ENCODE results near the gene ENTPD8.
"Not testable (repeated sequence)": the region's sequence is repeated elsewhere in the genome, so short reads cannot be mapped to it uniquely, and the experiment has no call there.

The ENTPD8 gene

GRCh38 chr9:137477778-137478612 lies 36.8 kb upstream of the ENTPD8 start:
- DNase-seq (ENCODE audit: low read depth, low spot score) = no peak
- H3K4me3 ChIP-seq (ENCODE audit: low read length) = no peak overlapping the region

- DNase-seq (ENCODE audit: low read depth, low spot score) = no peak
- H3K4me3 ChIP-seq (ENCODE audit: low read length) = no peak overlapping the region
These were observed 35.7 kb upstream of the ENTPD8 start for GRCh38 chr9:137476856-137477255.

GRCh38 chr9:137475666-137476065 lies 34.5 kb upstream of the ENTPD8 start:
- no peak overlapping the region for H3K4me3 ChIP-seq (ENCODE audit: low read length)
- no peak for DNase-seq (ENCODE audit: low read depth, low spot score)

DNA sequence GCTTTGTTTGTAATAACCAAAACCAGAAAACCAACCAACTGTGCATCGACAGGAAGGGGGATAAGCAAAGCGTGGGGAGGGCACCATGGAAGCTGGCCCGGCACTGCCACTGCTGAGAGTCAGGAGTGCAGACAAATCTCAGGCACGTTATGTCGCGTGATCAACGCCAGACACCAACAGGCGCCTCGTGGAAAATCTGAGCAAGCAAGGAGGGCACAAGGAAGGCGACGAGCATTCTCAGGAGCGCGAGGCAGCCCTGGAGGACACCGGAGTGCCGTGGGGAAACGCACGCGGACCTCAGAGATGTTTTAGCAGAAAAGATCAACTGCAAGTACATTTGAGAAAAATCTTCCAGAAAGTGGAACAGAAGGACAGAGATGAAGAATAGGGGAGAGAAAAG lies 33.1 kb upstream of the ENTPD8 start:
- DNase-seq (ENCODE audit: low read depth, low spot score) = no peak

GRCh38 chr9:137470785-137471184 lies 29.6 kb upstream of the ENTPD8 start:
- DNase-seq (ENCODE audit: low read depth, low spot score) = peak; percentile 47
- H3K4me3 ChIP-seq (ENCODE audit: low read length) = no peak overlapping the region

More for the DNA sequence above, 33.1 kb upstream of the ENTPD8 start:
- no peak overlapping the region for H3K4me3 ChIP-seq (ENCODE audit: low read length)

DNA sequence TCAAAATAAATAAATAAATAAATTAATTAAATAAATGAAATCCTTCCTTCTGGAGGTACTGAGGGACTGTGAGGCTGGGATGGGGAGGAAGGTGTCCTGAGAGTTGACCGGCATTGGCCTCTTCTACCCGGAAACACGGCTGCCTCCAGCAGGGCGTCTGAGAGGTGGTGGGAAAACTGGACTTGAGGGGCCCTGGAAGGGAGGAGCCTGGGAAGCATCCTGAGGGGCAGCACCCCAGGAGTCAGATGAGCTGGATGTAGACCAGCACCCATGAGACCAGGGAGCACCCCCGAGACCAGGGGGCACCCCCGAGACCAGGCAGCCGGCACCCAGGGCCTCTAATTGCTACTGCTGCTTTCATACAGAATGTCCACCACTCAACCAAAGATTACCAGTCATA lies 26.7 kb upstream of the ENTPD8 start:
- DNase-seq (ENCODE audit: low read depth, low spot score) = no peak
- no peak overlapping the region for H3K4me3 ChIP-seq (ENCODE audit: low read length)

GRCh38 chr9:137467161-137467581 lies 26.0 kb upstream of the ENTPD8 start:
- DNase-seq (ENCODE audit: low read depth, low spot score) = no peak
- no peak overlapping the region for H3K4me3 ChIP-seq (ENCODE audit: low read length)

DNA sequence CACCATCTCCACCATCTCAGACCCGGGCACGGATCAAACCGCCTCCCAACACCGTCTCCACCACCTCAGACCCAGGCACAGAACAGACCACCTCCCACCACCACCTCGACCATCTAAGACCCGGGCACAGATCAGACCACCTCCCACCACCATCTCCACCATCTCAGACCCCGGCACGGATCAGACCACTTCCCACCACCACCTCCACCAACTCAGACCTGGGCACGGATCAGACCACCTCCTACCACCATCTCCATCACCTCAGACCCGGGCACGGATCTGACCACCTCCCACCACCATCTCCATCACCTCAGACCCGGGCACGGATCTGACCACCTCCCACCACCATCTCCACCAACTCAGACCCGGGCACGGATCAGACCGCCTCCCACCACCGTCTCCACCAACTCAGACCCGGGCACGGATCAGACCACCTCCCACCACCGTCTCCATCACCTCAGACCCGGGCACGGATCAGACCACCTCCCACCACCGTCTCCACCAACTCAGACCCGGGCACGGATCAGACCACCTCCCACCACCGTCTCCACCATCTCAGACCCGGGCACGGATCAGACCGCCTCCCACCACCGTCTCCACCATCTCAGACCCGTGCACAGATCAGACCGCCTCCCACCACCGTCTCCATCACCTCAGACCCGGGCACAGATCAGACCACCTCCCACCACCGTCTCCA lies 25.4 kb upstream of the ENTPD8 start:
- DNase-seq (ENCODE audit: low read depth, low spot score); H3K4me3 ChIP-seq (ENCODE audit: low read length): not testable (repeated sequence)

- no peak for DNase-seq (ENCODE audit: low read depth, low spot score)
- no peak overlapping the region for H3K4me3 ChIP-seq (ENCODE audit: low read length)
These were observed 24.7 kb upstream of the ENTPD8 start for GRCh38 chr9:137465720-137466388.

DNA sequence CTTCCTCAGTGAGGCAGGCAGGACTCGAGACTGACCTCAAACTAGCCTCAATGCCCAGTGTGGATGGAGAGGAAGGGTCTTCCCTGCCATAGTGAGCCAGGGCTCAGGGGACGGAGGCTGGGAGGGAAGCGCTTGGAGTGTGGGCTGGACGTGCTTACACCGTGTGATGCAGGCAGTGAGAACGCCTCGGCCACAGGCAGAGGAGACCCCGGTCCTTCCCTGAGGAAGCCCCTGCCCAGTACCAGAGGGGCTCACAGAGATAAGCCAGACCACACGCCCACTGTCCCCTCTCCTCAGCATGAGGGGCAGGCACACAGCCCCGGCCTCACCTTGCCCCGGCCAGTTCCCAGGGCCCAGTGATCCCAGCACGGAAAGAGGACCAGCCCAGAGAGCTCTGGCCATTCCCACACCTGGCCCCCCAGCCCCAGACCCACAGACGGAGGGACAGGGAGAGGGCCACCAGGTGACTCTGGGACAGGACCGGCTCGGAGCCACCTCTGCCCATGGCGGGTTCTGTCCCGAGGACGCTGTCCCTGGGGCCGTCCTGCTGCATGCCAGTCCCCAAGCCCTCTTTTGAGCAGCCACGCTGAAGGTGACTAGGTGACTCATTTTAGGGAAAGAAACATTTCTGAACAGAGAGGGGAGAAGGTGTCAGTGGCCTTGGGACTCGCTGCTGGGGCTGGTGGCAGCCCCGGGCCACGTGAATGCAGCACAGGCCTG lies 24.0 kb upstream of the ENTPD8 start:
- no peak for DNase-seq (ENCODE audit: low read depth, low spot score)

GRCh38 chr9:137464291-137464999 lies 23.3 kb upstream of the ENTPD8 start:
- DNase-seq (ENCODE audit: low read depth, low spot score) = no peak
- no peak overlapping the region for H3K4me3 ChIP-seq (ENCODE audit: low read length)

More for the DNA sequence above, 24.0 kb upstream of the ENTPD8 start:
- no peak overlapping the region for H3K4me3 ChIP-seq (ENCODE audit: low read length)

GRCh38 chr9:137463931-137464290 lies 22.8 kb upstream of the ENTPD8 start:
- no peak overlapping the region for H3K4me3 ChIP-seq (ENCODE audit: low read length)

GRCh38 chr9:137462986-137463930 lies 22.1 kb upstream of the ENTPD8 start:
- H3K4me3 ChIP-seq (ENCODE audit: low read length) = no peak overlapping the region
- DNase-seq (ENCODE audit: low read depth, low spot score) = peak; percentile 18

More at GRCh38 chr9:137463931-137464290, 22.8 kb upstream of the ENTPD8 start:
- no peak for DNase-seq (ENCODE audit: low read depth, low spot score)

DNA sequence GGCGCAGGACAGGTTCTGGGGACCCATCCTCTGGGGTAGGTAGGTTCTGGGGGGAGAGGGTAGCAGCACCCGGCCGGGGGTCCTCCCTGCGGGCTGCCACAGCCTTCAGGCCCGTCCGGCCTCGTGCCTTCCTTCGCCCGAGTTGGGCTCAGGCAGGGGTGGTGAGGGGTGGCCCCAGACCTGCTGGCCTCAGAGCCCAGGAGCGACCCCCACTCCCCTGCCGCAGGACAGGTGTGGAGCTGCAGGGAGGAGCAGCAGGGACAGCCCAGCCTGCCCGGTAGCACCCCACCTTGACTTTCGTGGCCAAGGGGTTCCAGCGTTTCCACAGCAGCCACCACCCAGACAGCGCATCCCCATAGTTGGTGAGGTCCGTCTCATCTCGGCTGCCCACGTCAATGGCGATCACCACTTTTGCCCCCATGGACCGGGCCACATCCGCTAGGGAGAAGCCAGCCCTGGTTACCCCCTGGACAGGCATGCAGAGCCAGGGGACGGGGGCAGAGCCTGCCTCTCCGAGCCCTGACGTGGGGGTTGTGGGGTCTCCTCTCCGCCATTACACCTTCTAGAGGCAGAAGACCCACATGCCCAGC lies 21.3 kb upstream of the ENTPD8 start:
- H3K4me3 ChIP-seq (ENCODE audit: low read length) = peak overlapping the region; percentile 38
- DNase-seq (ENCODE audit: low read depth, low spot score) = no peak

DNA sequence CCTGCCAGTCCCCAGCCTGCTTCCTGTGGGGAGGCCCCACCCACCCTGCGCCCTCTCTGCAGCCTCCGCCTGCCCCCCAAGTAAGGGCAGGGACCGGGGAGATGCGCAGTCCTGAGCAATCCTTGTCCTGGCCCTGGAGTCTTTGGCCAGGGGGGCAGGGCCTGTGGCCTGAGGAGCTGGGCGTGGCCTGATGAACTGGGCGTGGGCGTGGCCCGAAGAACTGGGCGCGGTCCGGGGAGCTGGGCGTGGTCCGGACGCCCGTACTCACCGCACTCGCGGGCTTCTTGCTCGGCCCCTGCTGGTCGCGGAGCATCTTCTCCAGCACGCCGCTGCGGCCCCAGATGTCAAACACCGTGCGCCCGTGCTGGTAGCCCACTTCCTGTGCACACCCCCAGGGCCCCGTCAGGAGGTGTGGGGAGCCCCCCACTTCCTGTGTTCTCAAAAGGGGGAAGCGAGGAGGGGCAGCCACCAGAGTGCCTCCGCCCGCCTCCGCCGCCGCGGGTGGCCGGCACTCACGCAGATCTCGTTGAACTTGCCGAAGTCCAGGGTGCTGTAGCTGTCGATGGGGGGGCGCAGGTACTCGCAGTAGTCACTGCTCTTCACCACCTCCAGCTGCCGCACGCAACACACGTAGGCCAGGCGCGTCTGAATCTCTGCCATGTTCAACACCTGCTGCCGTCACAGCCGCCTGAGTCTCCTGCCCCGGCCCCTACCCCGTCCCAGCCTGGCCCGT lies 20.7 kb upstream of the ENTPD8 start:
- DNase-seq (ENCODE audit: low read depth, low spot score) = peak; percentile 86
- H3K4me3 ChIP-seq (ENCODE audit: low read length) = peak overlapping the region; percentile 38

- no peak overlapping the region for H3K4me3 ChIP-seq (ENCODE audit: low read length)
- no peak for DNase-seq (ENCODE audit: low read depth, low spot score)
These were observed 20.1 kb upstream of the ENTPD8 start for GRCh38 chr9:137461316-137461662.

Measured in Jurkat, Clone E6-1 (cell line).